HG03095 (cell line): Measurements from ENCODE around the gene CCDC85C.

ENCODE experiments used
- ATAC-seq: cut with Tn5 transposase; IDR thresholded peaks from one replicate; pipeline ENCODE4 v1.9.1; 2021; ENCODE audit warnings: moderate library complexity; ENCODE audit not compliant: unreplicated experiment

Gene CCDC85C

GRCh38 chr14:99630202-99630601 lies 26.2 kb upstream of the CCDC85C start:
- no peak for ATAC-seq

GRCh38 chr14:99628887-99629618 lies 25.0 kb upstream of the CCDC85C start:
- ATAC-seq = peak; percentile 51

- no peak for ATAC-seq
Measured at GRCh38 chr14:99627510-99628381, 23.7 kb upstream of the CCDC85C start.

GRCh38 chr14:99627100-99627499 lies 23.1 kb upstream of the CCDC85C start:
- no peak for ATAC-seq

- no peak for ATAC-seq
Measured at GRCh38 chr14:99626041-99626648, 22.1 kb upstream of the CCDC85C start.

GRCh38 chr14:99625476-99625875 lies 21.5 kb upstream of the CCDC85C start:
- ATAC-seq = no peak

GRCh38 chr14:99624971-99625370 lies 21.0 kb upstream of the CCDC85C start:
- no peak for ATAC-seq

GRCh38 chr14:99624024-99624423 lies 20.0 kb upstream of the CCDC85C start:
- no peak for ATAC-seq

GRCh38 chr14:99621948-99622347 lies 17.9 kb upstream of the CCDC85C start:
- no peak for ATAC-seq

- ATAC-seq = no peak
Measured at GRCh38 chr14:99619835-99620834, 16.1 kb upstream of the CCDC85C start.

- no peak for ATAC-seq
Measured at GRCh38 chr14:99616832-99617800, 13.1 kb upstream of the CCDC85C start.

GRCh38 chr14:99615497-99616157 lies 11.6 kb upstream of the CCDC85C start:
- ATAC-seq = no peak

- ATAC-seq = no peak
Measured at GRCh38 chr14:99612738-99613330, 8.8 kb upstream of the CCDC85C start.

- no peak for ATAC-seq
Measured at GRCh38 chr14:99612071-99612737, 8.2 kb upstream of the CCDC85C start.

GRCh38 chr14:99611646-99612045 lies 7.6 kb upstream of the CCDC85C start:
- no peak for ATAC-seq

- no peak for ATAC-seq
Measured at GRCh38 chr14:99609245-99610170, 5.5 kb upstream of the CCDC85C start.

GRCh38 chr14:99608591-99608990 lies 4.6 kb upstream of the CCDC85C start:
- no peak for ATAC-seq
